ENCODE results near the gene GAPDHS. TPM values are rescaled to one million over a fixed set of nuclear protein-coding genes. Genes with fewer than 3 reads are reported as not detected.

The GAPDHS gene
- total and polyA plus RNA-seq, 2 of the 13 experiments (the other 11 are each of a cell fraction or from before 2014, with no cell fraction given) = not detected

GRCh38 chr19:35533822-35534392, 651 bp downstream of the GAPDHS start (continued):
- TF ChIP-seq ZBTB14 (CRISPR knock-in tag; IDR thresholded peaks at IDR 0.05) = peak; percentile 82
- TF ChIP-seq RXRA (CRISPR knock-in tag; IDR thresholded peaks at IDR 0.05) = peak; percentile 51; the same call in 1 of the 2 replicates
- no peak for TF ChIP-seq GABPA (IDR thresholded peaks at IDR 0.05; ENCODE audit: low read depth, low read length)
- TF ChIP-seq GABPA (CRISPR knock-in tag; IDR thresholded peaks at IDR 0.05; ENCODE audit: low read depth) = 0 out of 2 replicates have a peak, but pooled peaks have one; percentile 18
- peak; percentile 40 for TF ChIP-seq RARA (CRISPR knock-in tag; IDR thresholded peaks at IDR 0.05)
- peak; percentile 45; the same call in 1 of the 2 replicates for TF ChIP-seq ELF3 (CRISPR knock-in tag; IDR thresholded peaks at IDR 0.05)
- no peak for TF ChIP-seq SETDB1 (CRISPR knock-in tag; IDR thresholded peaks at IDR 0.05; ENCODE audit: borderline replicate concordance)
- TF ChIP-seq GABPB1 (CRISPR knock-in tag; IDR thresholded peaks at IDR 0.05) = peak; percentile 25; the same call in 1 of the 2 replicates
- no peak for TF ChIP-seq FOXA1 (IDR thresholded peaks at IDR 0.05)
- TF ChIP-seq FOXA1 (CRISPR knock-in tag; IDR thresholded peaks at IDR 0.05) = peak; percentile 29; the same call in 1 of the 2 replicates
- TF ChIP-seq NR2F6 (IDR thresholded peaks at IDR 0.05) = 0 out of 2 replicates have a peak, but pooled peaks have one; percentile 41
- 0 out of 2 replicates have a peak, but pooled peaks have one; percentile 38 for TF ChIP-seq NR2F6 (CRISPR knock-in tag; IDR thresholded peaks at IDR 0.05)
- peak; percentile 34; the same call in 1 of the 2 replicates for TF ChIP-seq ETV5 (CRISPR knock-in tag; IDR thresholded peaks at IDR 0.05; ENCODE audit: borderline replicate concordance)
- peak; percentile 38; the same call in 1 of the 2 replicates for TF ChIP-seq ZBTB33 (CRISPR knock-in tag; IDR thresholded peaks at IDR 0.05)
- no peak for TF ChIP-seq GLI4 (CRISPR knock-in tag; IDR thresholded peaks at IDR 0.05; ENCODE audit: borderline replicate concordance)
- peak; percentile 13 for TF ChIP-seq AGO2 (optimal IDR thresholded peaks at IDR 0.05; ENCODE audit: low read depth, low read length)
- TF ChIP-seq JUND (CRISPR knock-in tag; IDR thresholded peaks at IDR 0.05) = no peak
- TF ChIP-seq SALL1 (CRISPR knock-in tag; IDR thresholded peaks at IDR 0.05) = peak; percentile 39; the same call in 1 of the 2 replicates
- TF ChIP-seq ZNF687 (CRISPR knock-in tag; IDR thresholded peaks at IDR 0.05) = peak; percentile 68
